PC-3 (cell line): Measurements from ENCODE around the gene CFAP410. TPM values are rescaled to one million over a fixed set of nuclear protein-coding genes. Genes with fewer than 3 reads are reported as not detected.

Experiments
- ATAC-seq: fragments of 200-7000 bp; cut with Tn5 transposase; 2 replicates; pipeline ENCODE4 v1.9.1; 2020; ENCODE audit warnings: mild to moderate bottlenecking, moderate library complexity
- BruUV-seq: library from RNA; stranded (reverse); fragments of 400-500 nt; replicated peaks from 2 replicates; lab custom pipeline; 2021; lab: Mats Ljungman, UMichigan
- CTCF ChIA-PET: fragments of 300-600 bp; sonication (Branson Sonifier 250); formaldehyde crosslinking; loops from one replicate; lab custom pipeline; 2022; ENCODE audit warnings: antibody characterized with exemption; lab: Charles Lee
- POLR2A ChIA-PET: fragments of 300-600 bp; sonication (Branson Sonifier 250); formaldehyde crosslinking; loops from one replicate; lab custom pipeline; 2022; ENCODE audit warnings: antibody characterized with exemption; ENCODE audit not compliant: unreplicated experiment; lab: Charles Lee
- DNase-seq: peaks from one replicate; pipeline ENCODE4 v3.0.0-alpha.2; 2015
- H2AFZ ChIP-seq: fragments of 300-600 bp; sonication (generic); 2 replicates; pipeline ENCODE4 v1.6.0; 2016; ENCODE audit warnings: antibody characterized with exemption, low read length
- H3F3A ChIP-seq: fragments of 300-600 bp; sonication (generic); one replicate; pipeline ENCODE4 v1.6.0; 2017; ENCODE audit warnings: antibody characterized with exemption, low read length, control low read depth, mild to moderate bottlenecking; ENCODE audit not compliant: unreplicated experiment
- H3K27ac ChIP-seq: fragments of 300-600 bp; sonication (generic); 2 replicates; pipeline ENCODE4 v1.5.1; 2016; ENCODE audit warnings: mild to moderate bottlenecking, low read length
- H3K27me3 ChIP-seq: fragments of 300-600 bp; sonication (generic); 2 replicates; pipeline ENCODE4 v1.6.1; 2016; ENCODE audit warnings: low read length, mixed read lengths
- H3K36me3 ChIP-seq: fragments of 300-600 bp; sonication (generic); 2 replicates; pipeline ENCODE4 v1.6.1; 2016; ENCODE audit warnings: low read depth, mixed run types, low read length, mixed read lengths
- H3K4me1 ChIP-seq: fragments of 300-600 bp; sonication (generic); 2 replicates; pipeline ENCODE4 v1.5.1; 2016; ENCODE audit warnings: low read length; ENCODE audit not compliant: insufficient read depth
- H3K4me2 ChIP-seq: fragments of 300-600 bp; sonication (generic); 2 replicates; pipeline ENCODE4 v1.6.0; 2016; ENCODE audit warnings: low read length
- H3K4me3 ChIP-seq: fragments of 300-600 bp; sonication (generic); 2 replicates; pipeline ENCODE4 v1.5.1; 2016; ENCODE audit warnings: mild to moderate bottlenecking, low read length, mixed read lengths
- H3K79me2 ChIP-seq: fragments of 300-600 bp; sonication (generic); 2 replicates; pipeline ENCODE4 v1.6.1; 2017; ENCODE audit warnings: low read length, mixed read lengths
- H3K9ac ChIP-seq: fragments of 300-600 bp; sonication (generic); 2 replicates; pipeline ENCODE4 v1.6.0; 2016; ENCODE audit warnings: mild to moderate bottlenecking, low read length
- H3K9me2 ChIP-seq: fragments of 300-600 bp; sonication (generic); replicated peaks from 2 replicates; pipeline ENCODE4 v1.6.1; 2016; ENCODE audit warnings: mixed run types, low read length, mixed read lengths
- H3K9me3 ChIP-seq: fragments of 300-600 bp; sonication (generic); 2 replicates; pipeline ENCODE4 v1.6.1; 2016; ENCODE audit warnings: low read length, mixed read lengths
- H4K20me1 ChIP-seq: fragments of 300-600 bp; sonication (generic); 2 replicates; pipeline ENCODE4 v1.6.1; 2016; ENCODE audit warnings: low read length, mixed read lengths
- EZH2 ChIP-seq: fragments of 300-600 bp; sonication (generic); IDR thresholded peaks from one replicate; pipeline ENCODE4 v1.6.1; 2017; ENCODE audit warnings: antibody characterized with exemption, mild to moderate bottlenecking, low read length; ENCODE audit not compliant: unreplicated experiment
- EZH2phosphoT487 ChIP-seq: fragments of 300-600 bp; sonication (generic); IDR thresholded peaks from 2 replicates; pipeline ENCODE4 v1.6.1; 2018; ENCODE audit warnings: mild to moderate bottlenecking, antibody characterized with exemption, low read length, borderline replicate concordance
- intact Hi-C: fragments of 100-400 bp; cut with micrococcal nuclease; formaldehyde crosslinking; loops from 2 replicates; pipeline ENCODE4 v1.9.0; 2023
- total RNA-seq: library from RNA; depleted of rRNA; stranded (reverse); fragments of >200 nt; gene quantifications from 2 replicates; pipeline ENCODE4 v1.2.3, GENCODE V29; 2014
- TF ChIP-seq, protein P1 (sequence below): fragments of 300-600 bp; sonication (generic); conservative IDR thresholded peaks from 2 replicates; pipeline ENCODE4 v1.5.1; 2017; ENCODE audit warnings: antibody characterized with exemption, low read depth, mild to moderate bottlenecking, low read length

CFAP410 gene
- total RNA-seq, 1 experiment from 2014 or later: 18.4 TPM

DNA sequence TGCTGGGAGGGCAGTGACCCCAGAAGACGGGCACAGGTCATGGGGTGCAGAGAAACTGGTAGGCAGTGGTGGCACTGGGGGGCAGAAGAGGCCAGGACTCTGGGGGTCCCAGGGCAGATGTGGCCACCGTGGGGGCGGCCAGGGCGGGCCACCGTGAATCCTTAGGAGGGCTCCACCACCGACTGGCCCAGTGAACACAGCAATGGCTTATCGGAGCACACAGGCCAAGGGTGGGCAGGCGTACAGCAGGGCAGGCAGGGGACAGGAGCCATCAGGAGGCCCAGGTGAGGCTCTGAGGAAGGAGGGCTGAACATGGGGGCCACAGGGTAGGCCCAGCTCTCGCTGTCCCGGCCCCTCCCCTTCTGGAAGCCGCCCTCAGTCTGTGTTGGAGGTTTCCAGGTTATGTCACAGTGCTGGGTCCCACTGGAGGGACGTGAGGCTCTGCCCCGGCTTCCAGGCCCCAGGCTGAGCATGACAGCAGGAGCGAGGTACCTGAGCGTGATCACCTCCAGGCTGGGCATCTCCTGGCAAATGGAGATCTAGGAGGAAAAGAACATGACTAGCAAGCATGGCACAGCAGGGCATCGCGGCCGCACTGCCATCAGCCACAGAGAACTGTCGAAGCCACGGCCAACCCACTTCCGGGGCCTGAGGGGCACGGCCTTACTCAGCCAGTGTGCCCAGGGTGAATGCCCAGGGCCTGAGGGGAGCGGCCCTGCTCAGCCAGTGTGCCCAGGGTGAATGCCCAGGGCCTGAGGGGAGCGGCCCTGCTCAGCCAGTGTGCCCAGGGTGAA is 3.7 kb downstream of the CFAP410 start:
- intact Hi-C loops: loop anchor here (5.0 to 10.0 kb wide), 2 partner anchors 92 to 119 kb away; partner anchors contain the start of gene LRRC3
- H3K9me2 ChIP-seq: no peaks in the 10 kb centered on the region
- peaks cover 13% of the 10 kb centered on the region for H3K4me1 ChIP-seq
- no TSS peak for BruUV-seq
- H3K27me3 ChIP-seq: no peaks in the 10 kb centered on the region
- no peaks in the 10 kb centered on the region for H4K20me1 ChIP-seq
- DNase-seq (no peak), ATAC-seq (no peak)
- H3K9me3 ChIP-seq: no peaks in the 10 kb centered on the region
- H2AFZ ChIP-seq: no peak overlapping the region
- no peak overlapping the region for H3K27ac ChIP-seq
- ChIA-PET POLR2A (no interaction called here), CTCF (no interaction called here)
- TF ChIP-seq EZH2 (no peak), EZH2phosphoT487 (no peak)
- TF ChIP-seq, protein P1, sequence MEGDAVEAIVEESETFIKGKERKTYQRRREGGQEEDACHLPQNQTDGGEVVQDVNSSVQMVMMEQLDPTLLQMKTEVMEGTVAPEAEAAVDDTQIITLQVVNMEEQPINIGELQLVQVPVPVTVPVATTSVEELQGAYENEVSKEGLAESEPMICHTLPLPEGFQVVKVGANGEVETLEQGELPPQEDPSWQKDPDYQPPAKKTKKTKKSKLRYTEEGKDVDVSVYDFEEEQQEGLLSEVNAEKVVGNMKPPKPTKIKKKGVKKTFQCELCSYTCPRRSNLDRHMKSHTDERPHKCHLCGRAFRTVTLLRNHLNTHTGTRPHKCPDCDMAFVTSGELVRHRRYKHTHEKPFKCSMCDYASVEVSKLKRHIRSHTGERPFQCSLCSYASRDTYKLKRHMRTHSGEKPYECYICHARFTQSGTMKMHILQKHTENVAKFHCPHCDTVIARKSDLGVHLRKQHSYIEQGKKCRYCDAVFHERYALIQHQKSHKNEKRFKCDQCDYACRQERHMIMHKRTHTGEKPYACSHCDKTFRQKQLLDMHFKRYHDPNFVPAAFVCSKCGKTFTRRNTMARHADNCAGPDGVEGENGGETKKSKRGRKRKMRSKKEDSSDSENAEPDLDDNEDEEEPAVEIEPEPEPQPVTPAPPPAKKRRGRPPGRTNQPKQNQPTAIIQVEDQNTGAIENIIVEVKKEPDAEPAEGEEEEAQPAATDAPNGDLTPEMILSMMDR: no peak
- no peak overlapping the region for H3K4me2 ChIP-seq
- H3K9ac ChIP-seq: no peak overlapping the region
- H3K79me2 ChIP-seq: no peaks in the 10 kb centered on the region
- H3K36me3 ChIP-seq: no peaks in the 10 kb centered on the region; the same call in 1 of the 2 replicates
- H3F3A ChIP-seq: peaks cover 5% of the 10 kb centered on the region
- H3K4me3 ChIP-seq: no peak overlapping the region

DNA sequence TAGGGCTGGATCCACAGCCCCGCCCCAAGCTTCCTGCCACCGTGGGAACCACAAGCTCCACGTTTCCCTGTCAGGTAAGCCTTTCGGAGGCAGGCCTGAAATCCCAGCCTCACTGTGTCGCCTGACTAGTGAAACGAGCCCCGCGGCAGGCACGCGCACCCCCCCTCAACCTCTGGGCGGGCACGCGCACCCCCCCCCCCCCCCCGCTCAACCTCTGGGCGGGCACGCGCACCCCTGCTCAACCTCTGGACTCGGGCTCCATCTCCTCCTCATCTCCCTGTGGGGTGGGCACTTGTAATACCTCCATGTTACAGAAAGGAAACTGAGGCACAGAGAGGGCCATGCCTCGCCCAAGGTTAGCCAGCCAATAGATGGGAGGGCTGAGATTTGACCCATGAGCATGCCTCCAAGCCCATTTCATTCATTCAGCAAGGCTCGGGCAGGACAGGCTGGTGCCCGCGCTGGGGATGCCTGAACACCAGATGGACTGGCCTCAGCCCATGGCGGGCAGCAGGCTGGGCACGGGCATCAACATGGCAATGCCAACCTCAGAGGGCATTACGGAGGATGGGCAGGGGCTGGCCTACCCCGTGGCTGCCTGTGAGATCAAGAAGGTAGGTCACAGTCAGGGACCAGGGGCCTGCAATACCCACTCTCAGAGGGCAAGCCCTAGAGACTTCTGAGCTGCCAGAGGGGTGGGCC is 4.7 kb downstream of the CFAP410 start:
- no peak for ATAC-seq
- intact Hi-C loops: loop anchor here (5.0 to 10.0 kb wide), 2 partner anchors 93 to 120 kb away; partner anchors contain the start of gene LRRC3
- TF ChIP-seq EZH2phosphoT487: no peak
- no peak for TF ChIP-seq EZH2
- TF ChIP-seq, protein P1: no peak

More for the DNA sequence above, 4.7 kb downstream of the CFAP410 start:
- Histone ChIP-seq H3K4me3 (no peak overlapping the region), H3K9me3 (no peaks in the 10 kb centered on the region), H2AFZ (no peak overlapping the region), H3K27me3 (no peaks in the 10 kb centered on the region), H3K9me2 (no peaks in the 10 kb centered on the region), H3F3A (peaks cover 1% of the 10 kb centered on the region), H3K79me2 (no peaks in the 10 kb centered on the region), H3K4me2 (no peak overlapping the region), H3K9ac (no peak overlapping the region), H3K36me3 (no peaks in the 10 kb centered on the region; the same call in 1 of the 2 replicates), H4K20me1 (no peaks in the 10 kb centered on the region), H3K27ac (no peak overlapping the region), H3K4me1 (peaks cover 7% of the 10 kb centered on the region; the same call in 1 of the 2 replicates)
- POLR2A ChIA-PET: no interaction called here
- CTCF ChIA-PET: interaction anchor here (0.7 kb wide), 1 partner anchor 37 kb away, joined by 16 read pairs; no protein-coding TSS in a partner anchor
- BruUV-seq: no TSS peak
- no peak for DNase-seq
